HEK293 (cell line): Measurements from ENCODE around the gene TRPM8.

ENCODE experiments used
- CTCF ChIA-PET: fragments of 350-600 bp; formaldehyde crosslinking; extraction: SDS; loops from one replicate; lab custom pipeline; 2021; ENCODE audit warnings: antibody characterized with exemption; lab: Yijun Ruan, JAX
- POLR2A ChIA-PET: fragments of 300-600 bp; formaldehyde crosslinking; extraction: SDS; loops from one replicate; lab custom pipeline; 2020; ENCODE audit warnings: antibody characterized with exemption, inconsistent platforms; lab: Yijun Ruan, JAX
- H3K27ac ChIP-seq: fragments of 200-500 bp; sonication (Bioruptor generic); 2 replicates; pipeline ENCODE4 v1.5.1; 2014; ENCODE audit warnings: low read depth, low read length, control low read depth, inconsistent platforms; ENCODE audit errors: extremely low read depth
- H3K36me3 ChIP-seq, 2 experiments: fragments of 200-500 bp in 1 of 2; sonication (Bioruptor generic) in 1 of 2; 1 replicate in 1 of 2; 2 replicates in 1 of 2; pipeline ENCODE4 v1.5.1; 2014 to 2017; ENCODE audit warnings: inconsistent platforms in 2 of 2, low read length in 2 of 2; ENCODE audit not compliant: control insufficient read depth in 2 of 2, insufficient read depth in 1 of 2
- H3K4me1 ChIP-seq: fragments of 200-500 bp; sonication (Bioruptor generic); 2 replicates; pipeline ENCODE4 v1.5.1; 2014; ENCODE audit warnings: mild to moderate bottlenecking, low read length, inconsistent platforms; ENCODE audit not compliant: control insufficient read depth, insufficient read depth
- H3K4me3 ChIP-seq: 2 replicates; pipeline ENCODE4 v1.5.1; 2011; ENCODE audit warnings: low read depth, mild to moderate bottlenecking, control low read depth, low read length, moderate library complexity
- H3K9me3 ChIP-seq: fragments of 200-500 bp; sonication (Bioruptor generic); 2 replicates; pipeline ENCODE4 v1.5.1; 2014; ENCODE audit warnings: low read depth, low read length, inconsistent platforms; ENCODE audit not compliant: control insufficient read depth, insufficient read depth
- EGR2 ChIP-seq: fragments of 450-650 bp; formaldehyde crosslinking; IDR thresholded peaks from 2 replicates; pipeline ENCODE4 v1.5.1; 2016; ENCODE audit warnings: low read depth, missing biosample characterization, missing genetic modification characterization
- FEZF1 ChIP-seq: fragments of 450-650 bp; formaldehyde crosslinking; IDR thresholded peaks from 2 replicates; pipeline ENCODE4 v1.5.1; 2016; ENCODE audit warnings: missing biosample characterization, missing genetic modification characterization
- GLI4 ChIP-seq: fragments of 450-650 bp; formaldehyde crosslinking; IDR thresholded peaks from 2 replicates; pipeline ENCODE4 v1.5.1; 2016; ENCODE audit warnings: missing biosample characterization, missing genetic modification characterization
- KLF1 ChIP-seq: fragments of 450-650 bp; formaldehyde crosslinking; IDR thresholded peaks from 2 replicates; pipeline ENCODE4 v1.5.1; 2016; ENCODE audit warnings: missing biosample characterization, missing genetic modification characterization
- SALL2 ChIP-seq: fragments of 450-650 bp; formaldehyde crosslinking; IDR thresholded peaks from 2 replicates; pipeline ENCODE4 v1.5.0; 2017; ENCODE audit warnings: missing biosample characterization, mild to moderate bottlenecking, missing genetic modification characterization, borderline replicate concordance
- SETDB1 ChIP-seq: IDR thresholded peaks from one replicate; pipeline ENCODE4 v1.6.1; 2017; ENCODE audit warnings: mild to moderate bottlenecking, low read length, moderate library complexity, mixed read lengths; ENCODE audit not compliant: insufficient read length
- TCF7L2 ChIP-seq: IDR thresholded peaks from 2 replicates; pipeline ENCODE4 v1.6.1; 2011; ENCODE audit warnings: low read depth, mild to moderate bottlenecking, inconsistent platforms, low read length, moderate library complexity, borderline replicate concordance
- YY2 ChIP-seq: fragments of 450-650 bp; formaldehyde crosslinking; IDR thresholded peaks from 2 replicates; pipeline ENCODE4 v1.5.1; 2016; ENCODE audit warnings: missing biosample characterization, missing genetic modification characterization
- ZFP41 ChIP-seq: fragments of 450-650 bp; formaldehyde crosslinking; IDR thresholded peaks from 2 replicates; pipeline ENCODE4 v1.5.1; 2016; ENCODE audit warnings: missing biosample characterization, missing genetic modification characterization, borderline replicate concordance
- ZNF114 ChIP-seq: fragments of 450-650 bp; formaldehyde crosslinking; IDR thresholded peaks from 2 replicates; pipeline ENCODE4 v1.5.0; 2017; ENCODE audit warnings: missing biosample characterization, missing genetic modification characterization
- ZNF132 ChIP-seq: fragments of 450-650 bp; formaldehyde crosslinking; IDR thresholded peaks from 2 replicates; pipeline ENCODE4 v1.5.1; 2017; ENCODE audit warnings: missing biosample characterization, missing genetic modification characterization, borderline replicate concordance
- ZNF155 ChIP-seq: fragments of 450-650 bp; formaldehyde crosslinking; IDR thresholded peaks from 2 replicates; pipeline ENCODE4 v1.5.1; 2016; ENCODE audit warnings: missing biosample characterization, missing genetic modification characterization
- ZNF157 ChIP-seq: fragments of 450-650 bp; formaldehyde crosslinking; IDR thresholded peaks from 2 replicates; pipeline ENCODE4 v1.5.1; 2016; ENCODE audit warnings: missing biosample characterization, missing genetic modification characterization
- ZNF169 ChIP-seq: fragments of 450-650 bp; formaldehyde crosslinking; IDR thresholded peaks from 2 replicates; pipeline ENCODE4 v1.5.1; 2016; ENCODE audit warnings: missing biosample characterization, missing genetic modification characterization
- ZNF175 ChIP-seq: fragments of 450-650 bp; formaldehyde crosslinking; IDR thresholded peaks from 2 replicates; pipeline ENCODE4 v1.5.1; 2016; ENCODE audit warnings: missing biosample characterization, missing genetic modification characterization
- ZNF239 ChIP-seq: fragments of 450-650 bp; formaldehyde crosslinking; IDR thresholded peaks from 2 replicates; pipeline ENCODE4 v1.5.1; 2016; ENCODE audit warnings: missing biosample characterization, missing genetic modification characterization
- ZNF366 ChIP-seq: fragments of 450-650 bp; formaldehyde crosslinking; conservative IDR thresholded peaks from 2 replicates; pipeline ENCODE4 v1.5.1; 2016; ENCODE audit warnings: missing biosample characterization, missing genetic modification characterization
- ZNF404 ChIP-seq: fragments of 450-650 bp; formaldehyde crosslinking; IDR thresholded peaks from 2 replicates; pipeline ENCODE4 v1.5.1; 2017; ENCODE audit warnings: missing biosample characterization, missing genetic modification characterization
- ZNF426 ChIP-seq: fragments of 450-650 bp; formaldehyde crosslinking; IDR thresholded peaks from 2 replicates; pipeline ENCODE4 v1.5.1; 2017; ENCODE audit warnings: missing biosample characterization, missing genetic modification characterization, mild to moderate bottlenecking, inconsistent platforms, moderate library complexity
- ZNF549 ChIP-seq: fragments of 450-650 bp; IDR thresholded peaks from 2 replicates; pipeline ENCODE4 v1.5.1; 2018; ENCODE audit warnings: missing biosample characterization, missing genetic modification characterization, mild to moderate bottlenecking, inconsistent platforms, moderate library complexity
- ZNF561 ChIP-seq: fragments of 450-650 bp; IDR thresholded peaks from 2 replicates; pipeline ENCODE4 v1.5.1; 2018; ENCODE audit warnings: missing biosample characterization, missing genetic modification characterization, borderline replicate concordance
- ZNF701 ChIP-seq: fragments of 450-650 bp; formaldehyde crosslinking; IDR thresholded peaks from 2 replicates; pipeline ENCODE4 v1.5.1; 2016; ENCODE audit warnings: missing biosample characterization, missing genetic modification characterization
- ZNF792 ChIP-seq: fragments of 450-650 bp; formaldehyde crosslinking; IDR thresholded peaks from 2 replicates; pipeline ENCODE4 v1.5.1; 2016; ENCODE audit warnings: missing biosample characterization, missing genetic modification characterization
- ZNF830 ChIP-seq: fragments of 450-650 bp; IDR thresholded peaks from 2 replicates; pipeline ENCODE4 v1.5.0; 2018; ENCODE audit warnings: missing biosample characterization, missing genetic modification characterization, low read depth, mild to moderate bottlenecking, moderate library complexity
- ZSCAN16 ChIP-seq: fragments of 450-650 bp; formaldehyde crosslinking; IDR thresholded peaks from 2 replicates; pipeline ENCODE4 v1.5.1; 2016; ENCODE audit warnings: missing biosample characterization, missing genetic modification characterization
- TF ChIP-seq, protein P1 (sequence below): fragments of 450-650 bp; formaldehyde crosslinking; IDR thresholded peaks from 2 replicates; pipeline ENCODE4 v1.5.1; 2016; ENCODE audit warnings: missing biosample characterization, missing genetic modification characterization
- TF ChIP-seq, protein P2 (sequence below): fragments of 450-650 bp; formaldehyde crosslinking; IDR thresholded peaks from 2 replicates; pipeline ENCODE4 v1.5.1; 2016; ENCODE audit warnings: missing biosample characterization, missing genetic modification characterization
- TF ChIP-seq, protein P3 (sequence below): fragments of 450-650 bp; formaldehyde crosslinking; IDR thresholded peaks from 2 replicates; pipeline ENCODE4 v1.5.1; 2016; ENCODE audit warnings: missing biosample characterization, missing genetic modification characterization, borderline replicate concordance

Gene TRPM8

DNA sequence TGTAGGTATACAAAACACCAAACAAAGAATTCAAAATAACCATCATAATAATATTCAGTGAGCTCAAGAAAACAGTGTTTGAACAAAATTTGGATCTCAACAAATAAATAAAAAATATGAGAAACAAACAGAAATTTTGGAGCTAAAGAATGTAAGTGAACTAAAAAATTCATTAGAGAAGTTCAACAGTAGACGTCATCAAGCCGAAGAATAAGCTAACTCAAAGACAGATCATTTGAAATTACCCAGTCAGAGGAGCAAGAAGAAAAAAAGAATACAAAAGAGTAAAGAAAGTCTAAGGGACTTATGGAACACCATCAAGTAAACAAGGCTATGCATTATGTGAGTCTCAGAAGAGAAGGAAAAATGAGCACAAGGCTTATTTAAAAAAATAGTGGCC, 116.7 kb downstream of the TRPM8 start:
- H3K4me3 ChIP-seq: no peak overlapping the region
- H3K36me3 ChIP-seq: no peaks in the 10 kb centered on the region
- no peaks in the 10 kb centered on the region for H3K9me3 ChIP-seq
- TF ChIP-seq ZNF561 (tag by site-specific recombination): no peak
- TF ChIP-seq ZNF426 (tag by site-specific recombination): no peak
- no peak for TF ChIP-seq ZNF701
- no peak for TF ChIP-seq YY2 (tag by site-specific recombination)
- peak; percentile 84 for TF ChIP-seq SETDB1
- TF ChIP-seq, protein P1, sequence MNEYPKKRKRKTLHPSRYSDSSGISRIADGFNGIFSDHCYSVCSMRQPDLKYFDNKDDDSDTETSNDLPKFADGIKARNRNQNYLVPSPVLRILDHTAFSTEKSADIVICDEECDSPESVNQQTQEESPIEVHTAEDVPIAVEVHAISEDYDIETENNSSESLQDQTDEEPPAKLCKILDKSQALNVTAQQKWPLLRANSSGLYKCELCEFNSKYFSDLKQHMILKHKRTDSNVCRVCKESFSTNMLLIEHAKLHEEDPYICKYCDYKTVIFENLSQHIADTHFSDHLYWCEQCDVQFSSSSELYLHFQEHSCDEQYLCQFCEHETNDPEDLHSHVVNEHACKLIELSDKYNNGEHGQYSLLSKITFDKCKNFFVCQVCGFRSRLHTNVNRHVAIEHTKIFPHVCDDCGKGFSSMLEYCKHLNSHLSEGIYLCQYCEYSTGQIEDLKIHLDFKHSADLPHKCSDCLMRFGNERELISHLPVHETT (tag by site-specific recombination): no peak
- TF ChIP-seq ZNF830 (tag by site-specific recombination): no peak
- TF ChIP-seq ZSCAN16: no peak
- no peaks in the 10 kb centered on the region for H3K4me1 ChIP-seq
- no peak overlapping the region for H3K27ac ChIP-seq
- ChIA-PET CTCF (no interaction called here), POLR2A (no interaction called here)

GRCh38 chr2:234038076-234038802, 121.1 kb downstream of the TRPM8 start:
- TF ChIP-seq ZNF132 (tag by site-specific recombination): no peak
- TF ChIP-seq ZNF157 (tag by site-specific recombination): no peak
- TF ChIP-seq ZNF366: no peak
- TF ChIP-seq EGR2 (tag by site-specific recombination): no peak
- no peak for TF ChIP-seq SALL2 (tag by site-specific recombination)
- no peaks in the 10 kb centered on the region for H3K36me3 ChIP-seq
- POLR2A ChIA-PET: no interaction called here
- no peak overlapping the region for H3K4me3 ChIP-seq
- no peaks in the 10 kb centered on the region for H3K9me3 ChIP-seq
- CTCF ChIA-PET: no interaction called here
- no peaks in the 10 kb centered on the region for H3K4me1 ChIP-seq
- H3K27ac ChIP-seq: no peak overlapping the region

DNA sequence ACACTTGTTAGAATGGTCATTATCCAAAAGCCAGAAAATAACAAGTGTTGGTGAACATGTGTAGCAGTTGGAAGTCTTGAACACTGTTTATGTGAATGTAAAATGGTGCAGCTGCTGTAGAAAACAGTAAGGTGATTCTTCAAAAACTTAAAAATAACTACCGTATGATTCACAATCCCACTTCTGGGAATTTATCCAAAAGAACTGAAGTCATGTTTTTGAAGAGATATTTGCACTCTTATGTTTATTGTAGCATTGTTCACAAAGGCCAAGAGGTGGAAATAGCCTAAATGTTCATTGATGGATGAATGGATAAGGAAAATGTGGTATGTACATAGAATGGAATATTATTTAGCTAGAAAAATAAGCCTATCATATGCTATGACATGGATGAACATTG, 127.0 kb downstream of the TRPM8 start:
- Histone ChIP-seq H3K4me3 (no peak overlapping the region), H3K27ac (no peak overlapping the region), H3K36me3 (no peaks in the 10 kb centered on the region), H3K9me3 (no peaks in the 10 kb centered on the region), H3K4me1 (no peaks in the 10 kb centered on the region)
- POLR2A ChIA-PET: no interaction called here
- TF ChIP-seq ZNF792 (tag by site-specific recombination) (no peak), ZNF549 (no peak), ZSCAN16 (no peak), ZNF114 (no peak), ZNF175 (tag by site-specific recombination) (no peak), ZNF155 (tag by site-specific recombination) (no peak), ZNF239 (tag by site-specific recombination) (no peak), ZNF404 (no peak), FEZF1 (tag by site-specific recombination) (no peak), ZFP41 (tag by site-specific recombination) (no peak), SETDB1 (no peak), GLI4 (tag by site-specific recombination) (no peak), ZNF561 (tag by site-specific recombination) (no peak), KLF1 (tag by site-specific recombination) (no peak), ZNF169 (tag by site-specific recombination) (no peak), TCF7L2 (no peak), ZNF426 (tag by site-specific recombination) (no peak)
- TF ChIP-seq, protein P2, sequence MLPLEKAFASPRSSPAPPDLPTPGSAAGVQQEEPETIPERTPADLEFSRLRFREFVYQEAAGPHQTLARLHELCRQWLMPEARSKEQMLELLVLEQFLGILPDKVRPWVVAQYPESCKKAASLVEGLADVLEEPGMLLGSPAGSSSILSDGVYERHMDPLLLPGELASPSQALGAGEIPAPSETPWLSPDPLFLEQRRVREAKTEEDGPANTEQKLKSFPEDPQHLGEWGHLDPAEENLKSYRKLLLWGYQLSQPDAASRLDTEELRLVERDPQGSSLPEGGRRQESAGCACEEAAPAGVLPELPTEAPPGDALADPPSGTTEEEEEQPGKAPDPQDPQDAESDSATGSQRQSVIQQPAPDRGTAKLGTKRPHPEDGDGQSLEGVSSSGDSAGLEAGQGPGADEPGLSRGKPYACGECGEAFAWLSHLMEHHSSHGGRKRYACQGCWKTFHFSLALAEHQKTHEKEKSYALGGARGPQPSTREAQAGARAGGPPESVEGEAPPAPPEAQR (tag by site-specific recombination): no peak
- TF ChIP-seq, protein P3, sequence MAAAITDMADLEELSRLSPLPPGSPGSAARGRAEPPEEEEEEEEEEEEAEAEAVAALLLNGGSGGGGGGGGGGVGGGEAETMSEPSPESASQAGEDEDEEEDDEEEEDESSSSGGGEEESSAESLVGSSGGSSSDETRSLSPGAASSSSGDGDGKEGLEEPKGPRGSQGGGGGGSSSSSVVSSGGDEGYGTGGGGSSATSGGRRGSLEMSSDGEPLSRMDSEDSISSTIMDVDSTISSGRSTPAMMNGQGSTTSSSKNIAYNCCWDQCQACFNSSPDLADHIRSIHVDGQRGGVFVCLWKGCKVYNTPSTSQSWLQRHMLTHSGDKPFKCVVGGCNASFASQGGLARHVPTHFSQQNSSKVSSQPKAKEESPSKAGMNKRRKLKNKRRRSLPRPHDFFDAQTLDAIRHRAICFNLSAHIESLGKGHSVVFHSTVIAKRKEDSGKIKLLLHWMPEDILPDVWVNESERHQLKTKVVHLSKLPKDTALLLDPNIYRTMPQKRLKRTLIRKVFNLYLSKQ: no peak
- CTCF ChIA-PET: no interaction called here
